GM18498 (cell line): ENCODE data around the gene TAX1BP3.
A peak's percentile ranks its signal among the peaks of the same experiment; 100 is the strongest.

ENCODE experiments used
- ATAC-seq: cut with Tn5 transposase; IDR thresholded peaks from one replicate; pipeline ENCODE4 v1.9.1; 2021; ENCODE audit warnings: mild to moderate bottlenecking, moderate library complexity; ENCODE audit not compliant: unreplicated experiment

Gene TAX1BP3

GRCh38 chr17:3659541-3660111, 8.8 kb downstream of the TAX1BP3 start:
- ATAC-seq: no peak

GRCh38 chr17:3658784-3659449, 9.5 kb downstream of the TAX1BP3 start:
- ATAC-seq: no peak

- no peak for ATAC-seq
Observed at GRCh38 chr17:3657874-3658783, 10.2 kb downstream of the TAX1BP3 start.

- no peak for ATAC-seq
Observed at GRCh38 chr17:3657588-3657869, 10.8 kb downstream of the TAX1BP3 start.

GRCh38 chr17:3656755-3657587, 11.4 kb downstream of the TAX1BP3 start:
- no peak for ATAC-seq

- no peak for ATAC-seq
Observed at GRCh38 chr17:3656353-3656752, 12.0 kb downstream of the TAX1BP3 start.

GRCh38 chr17:3655766-3656165, 12.6 kb downstream of the TAX1BP3 start:
- no peak for ATAC-seq

- ATAC-seq: no peak
Observed at GRCh38 chr17:3647769-3648555, 20.4 kb downstream of the TAX1BP3 start.

GRCh38 chr17:3647251-3647650, 21.1 kb downstream of the TAX1BP3 start:
- ATAC-seq: no peak

GRCh38 chr17:3645310-3645709, 23.1 kb downstream of the TAX1BP3 start:
- no peak for ATAC-seq

GRCh38 chr17:3643889-3644349, 24.5 kb downstream of the TAX1BP3 start:
- ATAC-seq: no peak

- ATAC-seq: no peak
Observed at GRCh38 chr17:3641717-3642486, 26.5 kb downstream of the TAX1BP3 start.

GRCh38 chr17:3641014-3641413, 27.4 kb downstream of the TAX1BP3 start:
- ATAC-seq: no peak

GRCh38 chr17:3639981-3640596, 28.3 kb downstream of the TAX1BP3 start:
- no peak for ATAC-seq

GRCh38 chr17:3636908-3637373, 31.4 kb downstream of the TAX1BP3 start:
- ATAC-seq: peak; percentile 10

GRCh38 chr17:3636154-3636907, 32.0 kb downstream of the TAX1BP3 start, which contains the start of the genes CTNS and SHPK:
Gene CTNS, plus strand, starts transcription at chr17:3636760. Its CDS starts 3,447 bp downstream, at chr17:3640207.
Gene SHPK, minus strand, starts transcription at chr17:3636250. Its CDS starts 31 bp downstream, at chr17:3636219.
- peak; percentile 97 for ATAC-seq

- no peak for ATAC-seq
Observed at GRCh38 chr17:3635474-3636153, 32.8 kb downstream of the TAX1BP3 start.
